HG03432 (cell line): ENCODE results near the gene SYNDIG1L.
"Not testable (repeated sequence)": the region's sequence is repeated elsewhere in the genome, so short reads cannot be mapped to it uniquely, and the experiment has no call there.

Experiments used
- ATAC-seq: cut with Tn5 transposase; IDR thresholded peaks from one replicate; pipeline ENCODE4 v1.9.1; 2021; ENCODE audit warnings: mild to moderate bottlenecking, moderate library complexity; ENCODE audit not compliant: unreplicated experiment

Gene SYNDIG1L

DNA sequence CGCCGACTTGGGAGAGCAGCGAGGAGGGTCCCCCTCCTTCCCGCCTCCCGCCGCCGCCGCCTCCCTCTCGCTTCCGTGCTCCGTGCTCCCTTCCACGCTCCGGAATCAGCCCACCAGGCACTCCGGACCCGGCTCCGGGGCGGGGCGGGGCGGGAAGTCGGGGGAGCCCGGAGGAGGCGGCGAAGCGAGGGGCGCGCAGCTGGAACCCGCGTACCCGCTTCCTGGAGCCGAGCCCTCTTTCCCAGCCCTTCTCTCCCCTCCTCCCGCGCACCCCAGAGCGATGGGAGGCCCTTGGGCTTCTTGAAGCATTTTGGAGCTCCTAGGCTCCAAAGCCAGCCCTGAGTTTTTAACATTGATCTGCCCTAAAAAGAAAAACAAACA is at the start of gene SYNDIG1L:
Gene SYNDIG1L, minus strand, starts transcription at position 9 of the 381 bp plus-strand sequence. CDS start 16,466 bp downstream, outside the sequence.
- no peak for ATAC-seq

GRCh38 chr14:74475678-74476077 is 49.7 kb upstream of the SYNDIG1L start:
- ATAC-seq = no peak

- no peak for ATAC-seq
These were observed 48.4 kb upstream of the SYNDIG1L start for GRCh38 chr14:74474376-74474775.

DNA sequence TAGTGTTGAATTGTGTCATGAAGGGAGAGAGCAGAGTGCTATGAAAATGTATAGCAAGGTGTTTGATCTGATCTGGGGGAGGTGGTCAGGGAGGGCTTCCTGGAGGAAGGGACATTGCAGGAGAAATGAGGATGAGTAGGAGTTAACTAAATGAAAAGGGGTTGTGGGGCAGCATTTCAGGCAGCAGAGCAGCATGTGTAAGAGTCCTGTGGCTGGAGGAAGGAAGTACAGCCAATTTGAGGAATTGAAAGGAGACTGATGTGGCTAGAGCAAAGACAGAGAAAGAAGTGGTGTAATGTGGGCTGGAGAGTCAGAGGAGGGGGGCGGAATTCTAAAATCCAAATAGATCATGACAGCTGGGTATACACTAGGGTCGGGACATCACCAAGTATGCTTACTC is 46.6 kb upstream of the SYNDIG1L start:
- no peak for ATAC-seq

DNA sequence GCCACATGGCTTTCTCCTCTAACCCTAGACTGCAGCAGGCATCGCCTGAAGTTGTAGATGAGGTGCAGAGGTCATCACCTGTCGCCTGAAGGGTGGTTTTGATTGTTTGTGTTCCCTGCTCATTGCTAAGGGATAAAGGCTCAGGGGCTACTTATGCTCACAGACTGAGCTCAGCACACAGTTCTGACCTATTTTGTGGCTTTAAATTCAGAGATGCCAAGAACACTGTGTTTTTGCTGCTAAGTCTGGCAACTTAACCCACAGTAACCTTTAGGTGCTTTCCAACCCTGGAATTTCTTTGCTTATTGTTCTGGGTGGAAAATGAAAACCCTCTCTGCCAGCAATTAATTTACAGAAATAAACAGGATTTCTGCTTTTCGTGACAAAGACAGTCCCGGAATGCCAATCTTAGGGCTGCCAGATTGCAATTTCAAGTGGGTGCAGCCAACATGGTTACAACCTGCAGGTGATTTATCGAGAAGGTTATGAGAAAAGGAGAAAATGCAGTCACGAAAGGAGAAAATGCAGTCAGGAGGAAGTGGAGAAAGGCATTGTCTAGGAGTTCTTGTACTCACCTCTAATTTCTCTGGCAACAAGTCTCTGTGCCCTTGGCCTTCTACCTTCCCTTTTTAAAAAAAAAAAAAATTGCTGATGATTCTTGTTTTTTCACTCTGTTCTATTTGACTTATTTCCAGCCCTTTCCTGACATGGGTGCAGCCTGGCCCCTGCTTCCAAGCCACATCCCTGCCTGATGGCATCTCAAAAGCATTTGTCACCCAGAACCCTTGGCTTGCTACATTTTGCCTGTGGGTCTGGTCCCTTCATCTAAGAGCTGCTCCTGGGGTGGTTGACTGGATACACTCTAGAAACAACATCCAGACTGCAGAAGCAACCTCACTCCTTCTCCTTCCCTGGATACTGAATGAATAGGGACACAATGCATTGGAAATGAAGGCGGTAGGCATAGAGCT is 43.8 kb upstream of the SYNDIG1L start:
- no peak for ATAC-seq

- no peak for ATAC-seq
These were observed 42.5 kb upstream of the SYNDIG1L start for GRCh38 chr14:74468513-74468912.

DNA sequence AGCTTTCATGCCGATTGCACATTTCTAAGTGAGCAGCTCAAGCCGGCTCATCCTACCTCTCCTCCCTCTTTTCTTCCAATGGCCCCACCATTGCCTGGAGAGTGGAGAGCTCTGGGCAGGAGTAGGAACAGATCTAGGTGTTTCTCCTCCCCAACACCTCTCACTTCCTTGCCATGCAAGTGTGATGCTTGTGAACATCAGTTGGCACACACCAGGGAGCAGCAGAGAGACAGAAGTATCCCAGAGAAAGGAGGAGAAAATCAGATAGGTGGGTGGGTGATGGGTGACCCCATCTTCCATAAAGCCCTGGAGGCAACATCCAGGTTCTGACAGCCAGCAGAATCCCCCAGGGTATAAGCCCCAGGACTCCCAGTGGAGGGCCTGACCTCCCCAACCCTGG is 39.3 kb upstream of the SYNDIG1L start:
- ATAC-seq = no peak

DNA sequence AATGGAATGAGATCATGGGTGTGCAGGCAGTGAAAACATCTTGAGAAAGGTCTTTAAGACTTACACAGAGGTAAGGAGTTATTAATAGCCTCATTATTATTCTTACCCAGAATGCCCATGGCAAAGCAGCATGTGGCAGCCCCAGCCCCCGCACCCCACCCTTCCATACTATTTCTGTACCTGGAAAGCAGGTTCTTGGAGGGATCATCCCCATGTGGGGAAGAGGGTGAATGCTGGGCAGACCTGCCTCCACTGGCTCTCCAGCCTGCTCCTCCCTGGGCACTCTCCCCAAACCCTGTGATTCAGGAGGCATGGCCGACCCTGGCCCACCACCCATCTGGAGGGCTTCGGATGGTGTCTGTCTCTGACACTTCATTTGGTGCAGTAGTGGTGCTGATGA is 38.8 kb upstream of the SYNDIG1L start:
- ATAC-seq = no peak

- no peak for ATAC-seq
These were observed 37.7 kb upstream of the SYNDIG1L start for GRCh38 chr14:74463697-74464096.

- no peak for ATAC-seq
These were observed 37.0 kb upstream of the SYNDIG1L start for GRCh38 chr14:74462993-74463392.

DNA sequence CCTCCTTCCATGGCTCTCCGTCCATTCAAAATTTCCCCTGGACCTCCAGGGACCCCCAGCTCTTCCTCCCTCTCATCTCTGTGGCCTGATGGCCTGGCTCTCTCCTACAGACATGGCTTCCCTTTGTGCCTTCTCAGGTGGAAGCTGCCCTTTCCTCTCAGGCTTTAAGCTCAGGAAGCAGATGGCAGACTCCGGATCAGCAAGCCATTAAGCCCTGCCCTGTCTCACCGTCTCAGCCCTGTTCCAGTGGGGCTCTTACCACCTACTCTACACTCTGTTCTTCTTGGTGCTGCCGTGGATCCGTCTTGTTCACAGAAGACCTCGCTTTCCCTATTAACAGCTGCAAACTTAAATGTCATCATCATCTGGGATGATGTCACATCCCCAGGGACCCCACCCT is 34.0 kb upstream of the SYNDIG1L start:
- no peak for ATAC-seq

DNA sequence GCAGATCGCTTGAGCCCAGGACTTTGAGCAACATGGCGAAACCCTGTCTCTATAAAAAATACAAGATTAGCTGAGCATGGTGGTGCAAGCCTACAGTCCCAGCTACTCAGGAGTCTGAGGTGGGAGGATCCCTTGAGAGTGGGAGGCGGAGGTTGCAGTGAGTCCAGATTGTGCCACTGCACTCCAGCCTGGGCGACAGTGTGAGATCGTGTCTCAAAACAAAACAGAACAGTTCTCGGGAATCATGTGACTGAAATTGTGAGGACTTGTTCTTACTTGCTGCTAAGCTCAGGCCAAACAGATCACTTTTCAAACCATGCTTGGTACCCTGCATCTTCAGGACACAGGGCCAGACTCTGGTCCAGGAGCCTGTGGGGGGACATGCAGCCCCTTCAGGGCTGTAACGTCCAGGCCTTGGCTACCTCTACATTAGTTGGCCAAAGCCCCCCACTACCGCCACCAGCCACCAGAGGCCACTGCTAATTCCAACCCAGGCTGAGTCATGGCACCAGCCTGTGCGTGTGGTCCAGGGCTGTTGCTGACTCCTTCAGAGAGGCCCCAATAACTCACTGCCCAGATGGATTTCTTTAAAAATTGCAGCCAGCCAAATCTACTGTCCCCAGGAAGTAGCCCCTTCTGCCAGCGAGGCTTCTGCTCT is 33.4 kb upstream of the SYNDIG1L start:
- no peak for ATAC-seq

DNA sequence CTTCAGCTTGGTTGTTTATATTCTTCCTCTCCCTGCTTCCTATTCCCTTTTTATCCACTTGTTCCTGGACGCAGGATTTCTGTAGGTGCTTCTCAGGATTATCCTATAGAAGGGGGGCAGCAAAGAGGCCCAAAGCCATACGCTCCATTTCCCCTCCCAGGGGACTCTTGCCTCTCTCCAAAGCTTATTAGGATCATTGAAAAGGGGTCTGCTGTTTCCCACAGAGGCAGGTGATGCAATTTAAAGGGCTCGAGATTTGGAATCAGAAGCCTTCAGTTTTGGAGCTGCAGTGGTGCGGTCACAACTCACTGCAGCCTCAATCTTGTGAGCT is 31.5 kb upstream of the SYNDIG1L start:
- ATAC-seq = no peak

- no peak for ATAC-seq
These were observed 30.9 kb upstream of the SYNDIG1L start for GRCh38 chr14:74456684-74457564.

DNA sequence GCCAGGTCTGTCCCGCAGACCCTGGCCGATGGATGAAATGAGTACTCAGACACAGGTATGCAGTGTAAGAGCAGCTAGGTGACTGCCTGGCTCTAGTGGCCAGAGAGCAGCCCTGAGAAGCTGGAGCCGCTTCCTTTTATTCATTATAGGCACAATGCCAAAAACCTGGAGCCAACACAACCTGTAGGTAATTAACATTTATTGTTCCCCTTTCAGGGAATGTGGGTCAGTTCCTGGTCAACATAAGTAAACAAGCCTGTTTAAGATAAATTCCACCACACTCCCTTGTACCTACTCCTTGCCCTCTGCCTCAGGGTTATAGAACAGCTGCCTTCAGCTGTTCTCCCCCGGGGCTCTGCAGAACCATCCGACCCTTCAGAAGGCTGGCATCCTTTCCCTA is 28.4 kb upstream of the SYNDIG1L start:
- ATAC-seq = not testable (repeated sequence)

DNA sequence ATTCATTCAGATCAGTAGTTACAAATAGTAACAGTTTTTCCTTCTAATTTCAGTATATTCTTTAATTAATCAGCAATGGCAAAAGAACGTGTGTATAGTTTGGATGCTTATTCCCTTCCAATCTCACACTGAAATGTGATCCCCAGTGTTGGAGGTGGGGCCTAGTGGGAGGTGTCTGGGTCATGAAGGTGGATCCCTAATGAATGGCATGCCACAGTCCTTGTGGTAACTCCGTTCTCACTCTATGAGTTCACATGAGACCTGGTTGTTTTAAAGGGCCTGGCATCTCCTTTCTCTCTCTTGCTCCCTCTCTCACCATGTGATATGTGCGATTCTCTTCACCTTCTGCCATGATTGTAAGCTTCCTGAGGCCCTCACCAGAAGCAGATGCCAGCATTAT is 18.9 kb upstream of the SYNDIG1L start:
- no peak for ATAC-seq

DNA sequence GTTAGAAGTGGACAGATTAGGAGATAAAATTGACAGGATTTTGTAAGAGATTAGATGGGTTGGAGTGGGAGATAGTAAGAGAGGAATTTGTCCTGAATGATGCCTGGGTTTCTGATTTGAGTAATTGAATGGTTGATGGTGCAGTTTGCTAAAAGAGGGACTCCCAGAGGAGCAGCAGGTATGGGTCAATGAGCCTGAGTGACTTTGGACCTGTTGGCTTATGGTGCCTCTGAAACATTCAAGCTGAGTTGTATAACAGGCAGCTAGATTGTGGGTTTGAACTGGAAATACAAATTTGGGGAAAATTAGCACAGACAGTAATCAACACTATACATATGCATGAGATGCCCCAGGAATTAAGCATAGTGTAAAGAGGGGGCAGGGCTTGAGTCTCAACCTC is 16.7 kb upstream of the SYNDIG1L start:
- ATAC-seq = no peak

GRCh38 chr14:74441113-74441512 is 15.1 kb upstream of the SYNDIG1L start:
- no peak for ATAC-seq

GRCh38 chr14:74438351-74438915 is 12.4 kb upstream of the SYNDIG1L start:
- no peak for ATAC-seq

GRCh38 chr14:74437496-74438053 is 11.6 kb upstream of the SYNDIG1L start:
- no peak for ATAC-seq

DNA sequence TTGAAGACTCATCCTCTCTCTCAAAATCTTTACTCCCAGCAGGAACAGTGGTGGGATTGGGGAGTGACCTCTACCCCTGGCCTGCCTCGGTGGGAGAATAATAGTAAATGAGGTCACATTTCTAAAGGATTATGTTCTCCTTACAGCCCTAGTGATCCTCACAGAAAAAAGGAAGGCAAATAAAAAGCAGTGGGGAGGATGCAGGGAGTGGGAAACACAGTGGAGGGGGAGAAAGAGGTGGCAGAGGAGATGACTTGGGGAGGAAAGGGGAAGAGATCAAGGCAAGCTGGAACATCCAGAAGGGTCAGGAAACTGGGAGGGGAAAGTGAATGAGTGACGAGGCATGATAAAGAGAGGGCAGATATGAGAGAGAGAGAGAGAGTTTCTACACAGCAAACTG is 8.3 kb upstream of the SYNDIG1L start:
- ATAC-seq = no peak
